Neural progenitor cell (in vitro differentiated cells): ENCODE measurements around the gene NDUFA8. TPM values are rescaled to one million over a fixed set of nuclear protein-coding genes. Genes with fewer than 3 reads are reported as not detected.

ENCODE experiments used
- DNase-seq: peaks from one replicate; pipeline ENCODE4 v3.0.0-alpha.2; 2016; ENCODE audit warnings: low spot score
- H2AFZ ChIP-seq: fragments of 200-600 bp; sonication (generic); replicated peaks from 2 replicates; pipeline ENCODE4 v1.6.1; 2016; ENCODE audit warnings: antibody characterized with exemption
- H3F3A ChIP-seq: fragments of 200-600 bp; sonication (generic); 2 replicates; pipeline ENCODE4 v1.6.1; 2016; ENCODE audit warnings: antibody characterized with exemption, low read depth
- H3K27ac ChIP-seq: fragments of 200-600 bp; sonication (generic); 2 replicates; pipeline ENCODE4 v1.5.1; 2016; ENCODE audit warnings: mild to moderate bottlenecking
- H3K27me3 ChIP-seq: fragments of 200-600 bp; sonication (generic); 2 replicates; pipeline ENCODE4 v1.6.1; 2016; ENCODE audit warnings: mild to moderate bottlenecking, moderate library complexity
- H3K36me3 ChIP-seq: fragments of 200-600 bp; sonication (generic); 2 replicates; pipeline ENCODE4 v1.5.1; 2016
- H3K4me1 ChIP-seq: fragments of 200-600 bp; sonication (generic); 2 replicates; pipeline ENCODE4 v1.6.1; 2016; ENCODE audit warnings: mixed run types
- H3K4me2 ChIP-seq: fragments of 200-600 bp; sonication (generic); 2 replicates; pipeline ENCODE4 v1.6.1; 2016
- H3K4me3 ChIP-seq: fragments of 200-600 bp; sonication (generic); 2 replicates; pipeline ENCODE4 v1.5.1; 2016
- H3K79me2 ChIP-seq: fragments of 200-600 bp; sonication (generic); 2 replicates; pipeline ENCODE4 v1.6.1; 2016; ENCODE audit warnings: low read depth
- H3K9ac ChIP-seq: fragments of 200-600 bp; sonication (generic); 2 replicates; pipeline ENCODE4 v1.6.1; 2016
- H3K9me3 ChIP-seq: fragments of 200-600 bp; sonication (generic); 2 replicates; pipeline ENCODE4 v1.5.1; 2016; ENCODE audit warnings: low read depth
- H4K20me1 ChIP-seq: fragments of 200-600 bp; sonication (generic); 2 replicates; pipeline ENCODE4 v1.6.1; 2016; ENCODE audit warnings: low read depth
- H3K27ac Mint-ChIP-seq: 3 replicates; pipeline ENCODE4 v1.8.0; 2021; ENCODE audit warnings: mixed read lengths
- H3K27me3 Mint-ChIP-seq: 2 replicates; pipeline ENCODE4 v1.8.0; 2022; ENCODE audit warnings: low read depth, mild to moderate bottlenecking, inconsistent platforms, moderate library complexity, mixed read lengths; ENCODE audit not compliant: insufficient read depth
- H3K36me3 Mint-ChIP-seq: 3 replicates; pipeline ENCODE4 v1.8.0; 2021; ENCODE audit warnings: mixed read lengths
- H3K4me1 Mint-ChIP-seq: 3 replicates; pipeline ENCODE4 v1.8.0; 2021; ENCODE audit warnings: mixed read lengths
- H3K4me3 Mint-ChIP-seq: 3 replicates; pipeline ENCODE4 v1.8.0; 2021; ENCODE audit warnings: mild to moderate bottlenecking, moderate library complexity, mixed read lengths
- H3K9me3 Mint-ChIP-seq: 3 replicates; pipeline ENCODE4 v1.8.0; 2020; ENCODE audit warnings: mixed read lengths
- CTCF ChIP-seq: fragments of 200-600 bp; sonication (generic); IDR thresholded peaks from 2 replicates; pipeline ENCODE4 v1.5.1; 2017; ENCODE audit warnings: antibody characterized with exemption, mild to moderate bottlenecking
- EZH2 ChIP-seq: fragments of 200-600 bp; sonication (generic); IDR thresholded peaks from 2 replicates; pipeline ENCODE4 v1.6.1; 2017; ENCODE audit warnings: antibody characterized with exemption, mild to moderate bottlenecking, moderate library complexity
- EZH2phosphoT487 ChIP-seq: fragments of 200-600 bp; sonication (generic); IDR thresholded peaks from 2 replicates; pipeline ENCODE4 v1.6.1; 2017; ENCODE audit warnings: antibody characterized with exemption
- total RNA-seq: library from RNA; depleted of rRNA; stranded (reverse); fragments of >200 nt; gene quantifications from 2 replicates; pipeline ENCODE4 v1.2.3, GENCODE V29; 2015; ENCODE audit warnings: low replicate concordance

The NDUFA8 gene
- total RNA-seq, 1 donor from 2014 or later, result 49.6 TPM

GRCh38 chr9:122125158-122125508, 34.4 kb downstream of the NDUFA8 start:
- Mint-ChIP-seq H3K4me3 (peak overlapping the region; percentile 73), H3K4me1 (peaks cover 13% of the 10 kb centered on the region), H3K36me3 (no peaks in the 10 kb centered on the region), H3K27ac (no peak overlapping the region), H3K27me3 (peaks cover 40% of the 10 kb centered on the region), H3K9me3 (no peaks in the 10 kb centered on the region)
- H3K4me1 ChIP-seq, result peaks cover 10% of the 10 kb centered on the region
- no peaks in the 10 kb centered on the region for H3K9me3 ChIP-seq
- H3K27me3 ChIP-seq, result peaks cover 68% of the 10 kb centered on the region
- peak; percentile 84 for DNase-seq
- peaks cover 6% of the 10 kb centered on the region for H4K20me1 ChIP-seq
- no peak overlapping the region for H3K9ac ChIP-seq
- no peak overlapping the region for H3K4me2 ChIP-seq
- no peaks in the 10 kb centered on the region for H3F3A ChIP-seq
- TF ChIP-seq EZH2 (no peak), CTCF (peak; percentile 97)
- H3K27ac ChIP-seq, result no peak overlapping the region
- no peak overlapping the region for H2AFZ ChIP-seq
- H3K36me3 ChIP-seq, result no peaks in the 10 kb centered on the region
- H3K79me2 ChIP-seq, result no peaks in the 10 kb centered on the region
- no peak overlapping the region for H3K4me3 ChIP-seq

DNA sequence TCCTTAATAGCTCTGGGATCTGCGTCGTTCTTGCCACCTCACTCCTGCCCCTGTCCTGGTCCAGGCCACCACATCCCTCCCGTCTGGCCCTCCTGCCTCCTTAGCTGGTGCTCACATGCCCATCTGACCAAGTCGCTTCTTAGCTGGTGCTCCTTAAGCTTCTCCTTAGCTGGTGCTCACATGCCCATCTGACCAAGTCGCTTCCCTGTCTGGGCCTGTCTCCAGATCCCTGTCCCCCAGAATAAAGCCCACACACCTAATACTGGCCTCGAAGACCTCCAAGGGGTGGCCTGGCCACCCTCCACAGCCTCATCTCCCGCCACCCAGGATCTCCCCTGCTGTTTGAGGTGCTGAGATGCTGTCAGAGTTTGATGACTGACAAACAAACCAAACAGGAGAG, 35.1 kb downstream of the NDUFA8 start:
- TF ChIP-seq EZH2phosphoT487 (no peak), EZH2 (no peak), CTCF (no peak)
- Mint-ChIP-seq H3K4me1 (peaks cover 13% of the 10 kb centered on the region), H3K36me3 (no peaks in the 10 kb centered on the region), H3K27ac (no peak overlapping the region), H3K4me3 (no peak overlapping the region), H3K27me3 (peaks cover 38% of the 10 kb centered on the region), H3K9me3 (no peaks in the 10 kb centered on the region)
- no peaks in the 10 kb centered on the region for H3K36me3 ChIP-seq
- no peaks in the 10 kb centered on the region for H3F3A ChIP-seq
- H3K27me3 ChIP-seq, result peaks cover 62% of the 10 kb centered on the region
- no peaks in the 10 kb centered on the region for H3K9me3 ChIP-seq
- H4K20me1 ChIP-seq, result peaks cover 6% of the 10 kb centered on the region
- H3K4me2 ChIP-seq, result no peak overlapping the region
- no peak overlapping the region for H3K4me3 ChIP-seq
- no peak for DNase-seq
- no peaks in the 10 kb centered on the region for H3K79me2 ChIP-seq
- H3K4me1 ChIP-seq, result peaks cover 10% of the 10 kb centered on the region
- H2AFZ ChIP-seq, result no peak overlapping the region
- no peak overlapping the region for H3K9ac ChIP-seq
- no peak overlapping the region for H3K27ac ChIP-seq

- Histone ChIP-seq H4K20me1 (peaks cover 6% of the 10 kb centered on the region), H2AFZ (no peak overlapping the region), H3K4me1 (peaks cover 10% of the 10 kb centered on the region), H3K27ac (no peak overlapping the region), H3K79me2 (no peaks in the 10 kb centered on the region), H3K36me3 (no peaks in the 10 kb centered on the region), H3K4me3 (no peak overlapping the region), H3K27me3 (peaks cover 57% of the 10 kb centered on the region), H3F3A (no peaks in the 10 kb centered on the region), H3K9ac (no peak overlapping the region), H3K4me2 (no peak overlapping the region), H3K9me3 (no peaks in the 10 kb centered on the region)
- Mint-ChIP-seq H3K4me1 (peaks cover 13% of the 10 kb centered on the region), H3K27me3 (peaks cover 34% of the 10 kb centered on the region), H3K27ac (no peak overlapping the region), H3K36me3 (no peaks in the 10 kb centered on the region), H3K9me3 (no peaks in the 10 kb centered on the region), H3K4me3 (no peak overlapping the region)
- no peak for DNase-seq
- TF ChIP-seq EZH2phosphoT487, result no peak
- no peak for TF ChIP-seq EZH2
- no peak for TF ChIP-seq CTCF
Measured at GRCh38 chr9:122124048-122124447, 35.5 kb downstream of the NDUFA8 start.
